H1 (cell line): Measurements from ENCODE around the gene TGFBR2. TPM values are rescaled to one million over a fixed set of nuclear protein-coding genes. Genes with fewer than 3 reads are reported as not detected.

Source experiments
- CTCF ChIA-PET: fragments of 300-600 bp; sonication (Branson Sonifier 250); formaldehyde crosslinking; loops from one replicate; lab custom pipeline; 2021; ENCODE audit not compliant: partially characterized antibody; lab: Charles Lee
- POLR2A ChIA-PET: fragments of 300-600 bp; sonication (Branson Sonifier 250); formaldehyde crosslinking; loops from one replicate; lab custom pipeline; 2021; ENCODE audit warnings: inconsistent platforms; ENCODE audit not compliant: partially characterized antibody; lab: Charles Lee
- DNase-seq, 2 experiments: peaks; one replicate each; pipeline versions ENCODE4 v3.0.0 to v3.0.0-alpha.2; 2010 to 2022; ENCODE audit warnings: low spot score in 2 of 2, low read depth in 1 of 2, mixed read lengths in 1 of 2
- FAIRE-seq: peaks from 2 replicates; lab custom pipeline; 2011; peaks lifted over from hg19 to GRCh38; lab: Jason Lieb, UNC
- H2AFZ ChIP-seq: 2 replicates; pipeline ENCODE4 v1.8.1; 2012; ENCODE audit warnings: low read length, inconsistent platforms
- H2AK5ac ChIP-seq: 2 replicates; pipeline ENCODE4 v1.6.1; 2013; ENCODE audit warnings: low read depth, low read length
- H2BK120ac ChIP-seq: replicated peaks from 2 replicates; pipeline ENCODE3; 2013; ENCODE audit warnings: low read depth, low read length, inconsistent platforms
- H2BK12ac ChIP-seq: 2 replicates; pipeline ENCODE4 v1.6.1; 2013; ENCODE audit warnings: low read depth, low read length
- H2BK15ac ChIP-seq: 2 replicates; pipeline ENCODE4 v1.6.1; 2013; ENCODE audit warnings: low read length
- H2BK20ac ChIP-seq: 2 replicates; pipeline ENCODE4 v1.6.1; 2013; ENCODE audit warnings: low read length
- H2BK5ac ChIP-seq: 2 replicates; pipeline ENCODE4 v1.6.1; 2013; ENCODE audit warnings: low read depth, low read length
- H3K14ac ChIP-seq: 2 replicates; pipeline ENCODE4 v1.6.1; 2013; ENCODE audit warnings: inconsistent platforms; ENCODE audit not compliant: insufficient read length
- H3K18ac ChIP-seq: 2 replicates; pipeline ENCODE4 v1.6.1; 2013; ENCODE audit warnings: low read length; ENCODE audit errors: extremely low read depth
- H3K23ac ChIP-seq: 2 replicates; pipeline ENCODE4 v1.6.1; 2013; ENCODE audit warnings: inconsistent platforms; ENCODE audit not compliant: insufficient read length
- H3K23me2 ChIP-seq: 2 replicates; pipeline ENCODE4 v1.6.1; 2013; ENCODE audit warnings: low read depth, low read length
- H3K27ac ChIP-seq: 2 replicates; pipeline ENCODE4 v1.6.1; 2011; ENCODE audit warnings: low read depth, low read length, inconsistent platforms
- H3K27me3 ChIP-seq, 4 experiments: replicated peaks in 1 of 4; 1 replicate in 1 of 4; 2 replicates in 3 of 4; pipeline versions ENCODE4 v1.6.1 to v1.8.1; 2011 to 2013; ENCODE audit warnings: low read length in 3 of 4, mild to moderate bottlenecking in 3 of 4, inconsistent platforms in 2 of 4, mixed read lengths in 2 of 4, moderate library complexity in 1 of 4; ENCODE audit not compliant: control insufficient read depth in 3 of 4, insufficient read depth in 3 of 4; ENCODE audit errors: extremely low read depth in 1 of 4
- H3K36me3 ChIP-seq, 4 experiments: 2 replicates each; pipeline versions ENCODE4 v1.6.1 to v1.8.1; 2011 to 2013; ENCODE audit warnings: mild to moderate bottlenecking in 4 of 4, low read length in 3 of 4, moderate library complexity in 2 of 4, control low read depth in 1 of 4, inconsistent platforms in 1 of 4; ENCODE audit not compliant: insufficient read depth in 4 of 4, control insufficient read depth in 2 of 4
- H3K4ac ChIP-seq: replicated peaks from 2 replicates; pipeline ENCODE3; 2013; ENCODE audit warnings: low read length, low read depth, mixed read lengths, inconsistent platforms; ENCODE audit not compliant: insufficient read length
- H3K4me1 ChIP-seq, 4 experiments: replicated peaks in 1 of 4; 1 replicate in 1 of 4; 2 replicates in 3 of 4; pipeline versions ENCODE4 v1.6.1 to v1.8.1; 2011 to 2013; ENCODE audit warnings: low read length in 3 of 4, inconsistent platforms in 2 of 4, mixed read lengths in 1 of 4; ENCODE audit not compliant: insufficient read depth in 4 of 4, control insufficient read depth in 3 of 4
- H3K4me2 ChIP-seq, 2 experiments: 2 replicates each; pipeline versions ENCODE4 v1.6.1 to v1.8.1; 2011 to 2013; ENCODE audit warnings: low read depth in 2 of 2, low read length in 2 of 2, control low read depth in 1 of 2, inconsistent platforms in 1 of 2, mild to moderate bottlenecking in 1 of 2; ENCODE audit not compliant: insufficient read depth in 1 of 2
- H3K4me3 ChIP-seq, 4 experiments: fragments of 200-600, 300-600 bp in 1 of 4; sonication (generic), shearing (Covaris generic), sonication (Bioruptor Twin) in 1 of 4; 2 replicates each; pipeline versions ENCODE4 v1.5.1 to v1.8.1; 2011 to 2016; ENCODE audit warnings: low read length in 4 of 4, low read depth in 3 of 4, control low read depth in 2 of 4, inconsistent platforms in 2 of 4, mild to moderate bottlenecking in 2 of 4, mixed read lengths in 1 of 4, moderate library complexity in 1 of 4; ENCODE audit not compliant: insufficient read depth in 2 of 4; ENCODE audit errors: extremely low read depth in 1 of 4
- H3K56ac ChIP-seq: replicated peaks from 2 replicates; pipeline ENCODE3; 2013; ENCODE audit warnings: low read depth, mild to moderate bottlenecking, mixed read lengths, low read length, inconsistent platforms; ENCODE audit not compliant: insufficient read length
- H3K79me1 ChIP-seq: 2 replicates; pipeline ENCODE4 v1.6.1; 2013; ENCODE audit warnings: low read depth, low read length, control low read depth
- H3K79me2 ChIP-seq, 2 experiments: 2 replicates each; pipeline versions ENCODE4 v1.6.1 to v1.8.1; 2012 to 2013; ENCODE audit warnings: low read length in 2 of 2, mild to moderate bottlenecking in 2 of 2, inconsistent platforms in 1 of 2; ENCODE audit not compliant: insufficient read depth in 2 of 2, control insufficient read depth in 1 of 2
- H3K9ac ChIP-seq, 4 experiments: replicated peaks in 1 of 4; 1 replicate in 1 of 4; 2 replicates in 3 of 4; pipeline versions ENCODE4 v1.6.1 to v1.8.1; 2011 to 2013; ENCODE audit warnings: low read depth in 3 of 4, low read length in 3 of 4, control low read depth in 2 of 4, mild to moderate bottlenecking in 2 of 4, moderate library complexity in 2 of 4, inconsistent platforms in 1 of 4; ENCODE audit errors: extremely low read depth in 1 of 4
- H3K9me3 ChIP-seq, 2 experiments: 2 replicates each; pipeline versions ENCODE4 v1.6.1 to v1.8.1; 2012 to 2013; ENCODE audit warnings: mild to moderate bottlenecking in 2 of 2, moderate library complexity in 2 of 2, control low read depth in 1 of 2, inconsistent platforms in 1 of 2, low read depth in 1 of 2, low read length in 1 of 2, mixed read lengths in 1 of 2; ENCODE audit not compliant: insufficient read depth in 2 of 2
- H4K20me1 ChIP-seq, 2 experiments: replicated peaks in 1 of 2; 2 replicates each; pipeline versions ENCODE3 to v1.8.1; 2011 to 2013; ENCODE audit warnings: inconsistent platforms in 2 of 2, low read length in 2 of 2, mild to moderate bottlenecking in 1 of 2; ENCODE audit not compliant: insufficient read depth in 2 of 2, control insufficient read depth in 1 of 2
- H4K5ac ChIP-seq: 2 replicates; pipeline ENCODE4 v1.6.1; 2013; ENCODE audit warnings: low read length, low read depth, mixed read lengths, inconsistent platforms; ENCODE audit not compliant: insufficient read length
- H4K8ac ChIP-seq: 2 replicates; pipeline ENCODE4 v1.8.0; 2013; ENCODE audit warnings: mild to moderate bottlenecking, moderate library complexity, low read length, inconsistent platforms; ENCODE audit not compliant: insufficient read depth; ENCODE audit errors: extremely low read depth
- H4K91ac ChIP-seq: replicated peaks from 2 replicates; pipeline ENCODE3; 2013; ENCODE audit warnings: low read length, mixed read lengths, inconsistent platforms; ENCODE audit not compliant: insufficient read length
- ATF2 ChIP-seq: IDR thresholded peaks from 2 replicates; pipeline ENCODE4 v1.6.1; 2012; ENCODE audit warnings: low read length, inconsistent platforms
- BACH1 ChIP-seq: IDR thresholded peaks from 2 replicates; pipeline ENCODE4 v1.6.1; 2012; ENCODE audit warnings: low read length, improper control_type of control experiment
- BCL11A ChIP-seq, 2 experiments: IDR thresholded peaks; one replicate each; pipeline ENCODE4 v1.6.1; 2011; ENCODE audit warnings: low read depth in 2 of 2, low read length in 2 of 2, mild to moderate bottlenecking in 2 of 2
- BRCA1 ChIP-seq: IDR thresholded peaks from 2 replicates; pipeline ENCODE4 v1.6.1; 2012; ENCODE audit warnings: low read depth, low read length, improper control_type of control experiment
- E2F6 ChIP-seq: IDR thresholded peaks from 2 replicates; pipeline ENCODE4 v1.6.1; 2012; ENCODE audit warnings: inconsistent platforms
- EZH2 ChIP-seq: fragments of 200-600 bp; sonication (generic); IDR thresholded peaks from 2 replicates; pipeline ENCODE4 v1.7.1; 2012; ENCODE audit warnings: low read depth, mild to moderate bottlenecking, moderate library complexity, low read length, inconsistent platforms; ENCODE audit not compliant: severe bottlenecking
- GABPA ChIP-seq: IDR thresholded peaks from 2 replicates; pipeline ENCODE4 v1.6.1; 2011; ENCODE audit warnings: mild to moderate bottlenecking, low read length, moderate library complexity, borderline replicate concordance; ENCODE audit not compliant: insufficient read depth
- GTF2F1 ChIP-seq: IDR thresholded peaks from 2 replicates; pipeline ENCODE4 v1.6.1; 2012; ENCODE audit warnings: low read depth, low read length, improper control_type of control experiment, borderline replicate concordance
- KDM4A ChIP-seq: IDR thresholded peaks from one replicate; pipeline ENCODE4 v1.7.1; 2012; ENCODE audit warnings: low read depth, mild to moderate bottlenecking, moderate library complexity, low read length, inconsistent platforms; ENCODE audit not compliant: severe bottlenecking
- RBBP5 ChIP-seq: IDR thresholded peaks from 2 replicates; pipeline ENCODE4 v1.7.1; 2012; ENCODE audit warnings: low read depth, mild to moderate bottlenecking, inconsistent platforms, low read length, moderate library complexity, borderline replicate concordance
- TCF12 ChIP-seq: IDR thresholded peaks from 2 replicates; pipeline ENCODE4 v1.6.1; 2011; ENCODE audit warnings: low read depth, mild to moderate bottlenecking, low read length
- ZNF274 ChIP-seq: IDR thresholded peaks from 2 replicates; pipeline ENCODE4 v1.7.0; 2012; ENCODE audit warnings: low read length, borderline replicate concordance; ENCODE audit errors: extremely low read depth
- WGBS, 2 experiments: shearing (Covaris generic) in 1 of 2; methylation state at CpG; one replicate each; pipeline versions ENCODE4 v1.1.6 to v1.1.7; 2013 to 2015; ENCODE audit warnings: low lambda C conversion rate in 2 of 2, mixed read lengths in 2 of 2, inconsistent platforms in 1 of 2, low coverage in 1 of 2, missing lambda C conversion rate in 1 of 2; ENCODE audit not compliant: insufficient replicate concordance in 2 of 2, insufficient coverage in 1 of 2, insufficient read length in 1 of 2; ENCODE audit errors: extremely low coverage in 1 of 2, missing lambda C conversion rate in 1 of 2; 5-methylcytosine and 5-hydroxymethylcytosine counted together
- polyA plus RNA-seq, 7 experiments: library from polyadenylated mRNA; depleted of rRNA in 3 of 7; stranded (reverse) in 5 of 7; unstranded in 2 of 7; fragments of >200 nt in 5 of 7; fragments of 200-250 nt in 2 of 7; gene quantifications; 1 replicate in 5 of 7; 2 replicates in 1 of 7; 4 replicates in 1 of 7; pipeline versions ENCODE4 v1.2.1 to v1.2.3, GENCODE V29; 2011 to 2013; ENCODE audit warnings: missing spikeins in 2 of 7, mixed read lengths in 2 of 7
- total RNA-seq: library from RNA; stranded (reverse); fragmentation: NEBNext Ultra II Directional; extraction: Animal tissue kit (Norgen Biotek cat#: 25700); gene quantifications from 2 replicates; pipeline ENCODE4 v1.2.1, GENCODE V29; 2021

TGFBR2 gene
- total and polyA plus RNA-seq, 2 of the 8 experiments (the other 6 are each of a cell fraction or from before 2014, with no cell fraction given): 4.2 to 7.4 TPM

GRCh38 chr3:30665539-30665938 lies 59.1 kb downstream of the TGFBR2 start:
- no peak overlapping the region for H3K27ac ChIP-seq
- H3K36me3 ChIP-seq: no peaks in the 10 kb centered on the region; a peak in 1 of 8 replicates
- CTCF ChIA-PET: interaction anchor here (0.6 kb wide), 1 partner anchor 41 kb away, joined by 4 read pairs; no protein-coding TSS in a partner anchor
- no peak for TF ChIP-seq RBBP5
- no peak for TF ChIP-seq BCL11A (IDR thresholded peaks at IDR 0.05; ENCODE audit: low read depth in 2 of 2, low read length in 2 of 2)
- no peak for TF ChIP-seq ZNF274
- TF ChIP-seq BRCA1: no peak
- TF ChIP-seq GABPA: no peak
- TF ChIP-seq ATF2: no peak
- TF ChIP-seq EZH2: no peak
- TF ChIP-seq GTF2F1: no peak
- TF ChIP-seq E2F6: no peak
- no peak for TF ChIP-seq KDM4A
- TF ChIP-seq BACH1: no peak
- TF ChIP-seq TCF12: no peak

More at GRCh38 chr3:30665539-30665938, 59.1 kb downstream of the TGFBR2 start:
- DNase-seq (no peak), FAIRE-seq (no peak)
- Histone ChIP-seq H3K4ac (no peak overlapping the region), H2AK5ac (no peak overlapping the region), H4K5ac (no peak overlapping the region), H2BK12ac (no peak overlapping the region), H3K79me1 (no peaks in the 10 kb centered on the region), H3K4me1 (peaks cover 0 to 10% (median 7%) of the 10 kb centered on the region in 4 experiments; a peak in 4 of 7 replicates), H3K18ac (no peak overlapping the region), H2BK120ac (no peak overlapping the region), H2BK5ac (no peak overlapping the region), H3K14ac (no peak overlapping the region), H3K4me2 (no peak overlapping the region), H2BK15ac (no peak overlapping the region), H3K4me3 (no peak overlapping the region), H3K56ac (no peak overlapping the region), H3K79me2 (no peaks in the 10 kb centered on the region), H3K27me3 (no peaks in the 10 kb centered on the region), H4K20me1 (no peaks in the 10 kb centered on the region), H4K91ac (no peak overlapping the region), H3K23me2 (no peaks in the 10 kb centered on the region), H2AFZ (no peak overlapping the region), H4K8ac (no peak overlapping the region), H3K9ac (no peak overlapping the region), H2BK20ac (no peak overlapping the region; the same call in 1 of the 2 replicates), H3K9me3 (no peaks in the 10 kb centered on the region), H3K23ac (no peak overlapping the region)
- POLR2A ChIA-PET: interaction anchor here (1.5 kb wide), 1 partner anchor 17 kb away, joined by 5 read pairs; no protein-coding TSS in a partner anchor
- WGBS, 2 experiments: 88% methylated on average over 2 of the region's 2 CpGs; no CpG with 5 or more reads in 1 of the 2 experiments
